Measurements from ENCODE around the gene PLEKHA1. TPM values are rescaled to one million over a fixed set of nuclear protein-coding genes. Genes with fewer than 3 reads are reported as not detected.

Gene PLEKHA1
- total and polyA plus RNA-seq, 8 donors: 9.0 to 61.8 (median 19.6) TPM

- DNase-seq: no peak
- Histone ChIP-seq H3K9me3 (no peaks in the 10 kb centered on the region), H3K4me3 (no peak overlapping the region), H3K36me3 (peaks cover 0 to 75% (median 31%) of the 10 kb centered on the region in 4 donors), H3K4me1 (peaks cover 0 to 39% (median 5%) of the 10 kb centered on the region in 4 donors), H3K27ac (no peak overlapping the region), H3K27me3 (no peaks in the 10 kb centered on the region)
- WGBS, 5 donors: 72 to 97% (median 90%) methylated on average over 1 of the region's 1 CpG
- intact Hi-C loops (cut with DNase I; ENCODE audit: low total_unique reads): no loop called here
- TF ChIP-seq, protein P1, sequence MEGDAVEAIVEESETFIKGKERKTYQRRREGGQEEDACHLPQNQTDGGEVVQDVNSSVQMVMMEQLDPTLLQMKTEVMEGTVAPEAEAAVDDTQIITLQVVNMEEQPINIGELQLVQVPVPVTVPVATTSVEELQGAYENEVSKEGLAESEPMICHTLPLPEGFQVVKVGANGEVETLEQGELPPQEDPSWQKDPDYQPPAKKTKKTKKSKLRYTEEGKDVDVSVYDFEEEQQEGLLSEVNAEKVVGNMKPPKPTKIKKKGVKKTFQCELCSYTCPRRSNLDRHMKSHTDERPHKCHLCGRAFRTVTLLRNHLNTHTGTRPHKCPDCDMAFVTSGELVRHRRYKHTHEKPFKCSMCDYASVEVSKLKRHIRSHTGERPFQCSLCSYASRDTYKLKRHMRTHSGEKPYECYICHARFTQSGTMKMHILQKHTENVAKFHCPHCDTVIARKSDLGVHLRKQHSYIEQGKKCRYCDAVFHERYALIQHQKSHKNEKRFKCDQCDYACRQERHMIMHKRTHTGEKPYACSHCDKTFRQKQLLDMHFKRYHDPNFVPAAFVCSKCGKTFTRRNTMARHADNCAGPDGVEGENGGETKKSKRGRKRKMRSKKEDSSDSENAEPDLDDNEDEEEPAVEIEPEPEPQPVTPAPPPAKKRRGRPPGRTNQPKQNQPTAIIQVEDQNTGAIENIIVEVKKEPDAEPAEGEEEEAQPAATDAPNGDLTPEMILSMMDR (IDR thresholded peaks at IDR 0.05): no peak
- TF ChIP-seq EP300 (IDR thresholded peaks at IDR 0.05) (no peak), POLR2A (IDR thresholded peaks at IDR 0.05) (no peak), POLR2AphosphoS5 (IDR thresholded peaks at IDR 0.05) (no peak)
Measured at GRCh38 chr10:122419016-122419415, 44.5 kb downstream of the PLEKHA1 start.

- Histone ChIP-seq H3K27me3 (no peaks in the 10 kb centered on the region), H3K9me3 (no peaks in the 10 kb centered on the region), H3K4me3 (no peak overlapping the region), H3K27ac (peak overlapping the region in 2 of 5 donors; percentile 19 to 35), H3K4me1 (peaks cover 0 to 39% (median 5%) of the 10 kb centered on the region in 4 donors), H3K36me3 (peaks cover 0 to 72% (median 33%) of the 10 kb centered on the region in 4 donors)
- 63 to 90% (median 78%) methylated on average over 3 of the region's 3 CpGs for WGBS, 5 donors
- intact Hi-C loops (cut with DNase I; ENCODE audit: low total_unique reads): no loop called here
- peak in 1 of 2 donors; percentile 21 for DNase-seq
- TF ChIP-seq POLR2A (IDR thresholded peaks at IDR 0.05) (no peak), POLR2AphosphoS5 (IDR thresholded peaks at IDR 0.05) (peak in 1 of 3 donors; percentile 35), EP300 (IDR thresholded peaks at IDR 0.05) (no peak)
- TF ChIP-seq, protein P1 (IDR thresholded peaks at IDR 0.05): no peak
Measured at GRCh38 chr10:122419876-122420623, 45.5 kb downstream of the PLEKHA1 start.

DNA sequence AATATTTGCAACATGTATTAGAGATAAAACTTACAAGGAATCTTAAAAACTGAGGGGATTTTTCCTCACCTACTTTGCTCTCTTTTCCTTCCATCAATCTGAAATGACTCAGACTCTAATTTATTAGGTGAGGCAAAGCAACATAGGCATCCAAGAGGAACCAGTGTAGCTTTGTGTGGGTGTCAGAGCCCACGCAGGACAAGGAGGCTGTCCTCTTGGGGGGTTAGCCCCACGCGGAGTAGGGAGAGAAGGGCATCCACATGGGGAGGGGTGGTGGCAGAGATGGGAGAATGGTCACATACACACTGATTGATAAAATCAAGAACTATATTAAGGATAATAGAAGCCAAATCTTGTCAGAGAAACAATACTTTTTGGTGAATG, 46.1 kb downstream of the PLEKHA1 start:
- H3K27me3 ChIP-seq: no peaks in the 10 kb centered on the region
- DNase-seq: no peak
- peaks cover 0 to 72% (median 37%) of the 10 kb centered on the region in 4 donors for H3K36me3 ChIP-seq
- TF ChIP-seq, protein P1 (IDR thresholded peaks at IDR 0.05): no peak
- TF ChIP-seq POLR2AphosphoS5 (IDR thresholded peaks at IDR 0.05) (no peak), POLR2A (IDR thresholded peaks at IDR 0.05) (no peak), EP300 (IDR thresholded peaks at IDR 0.05) (no peak)
- H3K9me3 ChIP-seq: no peaks in the 10 kb centered on the region
- no peak overlapping the region for H3K4me3 ChIP-seq
- intact Hi-C loops (cut with DNase I; ENCODE audit: low total_unique reads): no loop called here
- H3K27ac ChIP-seq: peak overlapping the region in 2 of 5 donors; percentile 19 to 35
- 87 to 100% (median 94%) methylated on average over 3 of the region's 3 CpGs for WGBS, 5 donors
- peaks cover 0 to 39% (median 5%) of the 10 kb centered on the region in 4 donors for H3K4me1 ChIP-seq

DNA sequence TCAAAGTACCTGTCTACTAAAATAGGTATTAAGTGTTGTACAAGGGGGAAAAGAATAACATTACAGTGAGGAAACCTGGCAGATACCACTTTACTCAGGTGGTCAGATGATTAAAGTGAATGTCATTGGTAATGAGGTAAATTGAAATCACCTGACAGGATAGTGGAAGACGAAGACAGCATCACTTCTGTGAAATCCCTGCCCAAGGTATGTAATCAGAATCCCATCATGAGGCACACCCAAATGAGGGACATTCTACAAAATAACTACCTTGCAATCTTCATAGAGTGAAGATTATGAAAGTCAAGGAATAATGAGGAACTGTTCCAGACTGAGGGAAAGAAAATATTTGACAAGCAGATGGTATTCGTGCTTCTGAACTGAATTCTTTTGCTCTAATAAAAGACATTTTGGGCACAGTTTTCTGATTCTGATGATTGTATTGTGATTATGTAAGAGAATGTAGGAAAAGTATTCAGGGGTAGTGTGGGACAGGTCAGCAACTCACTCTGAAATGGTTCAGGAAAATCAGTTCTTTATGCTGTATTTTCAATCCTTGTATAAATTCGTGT, 46.6 kb downstream of the PLEKHA1 start:
- no peak for TF ChIP-seq EP300 (IDR thresholded peaks at IDR 0.05)
- TF ChIP-seq, protein P1 (IDR thresholded peaks at IDR 0.05): no peak
- intact Hi-C loops (cut with DNase I; ENCODE audit: low total_unique reads): no loop called here

More for the DNA sequence above, 46.6 kb downstream of the PLEKHA1 start:
- Histone ChIP-seq H3K4me3 (no peak overlapping the region), H3K27me3 (no peaks in the 10 kb centered on the region), H3K4me1 (peaks cover 0 to 39% (median 5%) of the 10 kb centered on the region in 4 donors), H3K9me3 (no peaks in the 10 kb centered on the region), H3K36me3 (peaks cover 0 to 71% (median 33%) of the 10 kb centered on the region in 4 donors), H3K27ac (peak overlapping the region in 2 of 5 donors; percentile 19 to 35)
- no peak for DNase-seq
- WGBS, 5 donors: 59 to 79% (median 73%) methylated on average over 3 of the region's 3 CpGs

Measured in stomach (tissue), 9 donors.